ENCODE results near the gene ABCC1. TPM values are rescaled to one million over a fixed set of nuclear protein-coding genes. Genes with fewer than 3 reads are reported as not detected.

Gene ABCC1
- polyA plus RNA-seq, 1 experiment, result 69.7 TPM

- no peak for TF ChIP-seq CTCF (IDR thresholded peaks at IDR 0.05; ENCODE audit: low read depth, low read length)
- Histone ChIP-seq H3K27me3 (ENCODE audit: control insufficient read depth, insufficient read depth, low read length) (no peaks in the 10 kb centered on the region), H3K4me3 (ENCODE audit: low read depth, low read length) (no peak overlapping the region), H3K27ac (ENCODE audit: low read depth, low read length) (no peak overlapping the region), H3K9me3 (ENCODE audit: control insufficient read depth, insufficient read depth, low read length) (no peaks in the 10 kb centered on the region)
- DNase-seq (ENCODE audit: low read depth, low spot score), result no peak
- ChIA-PET POLR2A (no interaction called here), CTCF (no interaction called here)
These were observed 187.7 kb downstream of the ABCC1 start for GRCh38 chr16:16137110-16137509.

- no peaks in the 10 kb centered on the region for H3K27me3 ChIP-seq (ENCODE audit: control insufficient read depth, insufficient read depth, low read length)
- CTCF ChIA-PET, result interaction anchor here (0.6 kb wide), 2 partner anchors 10 to 450 kb away, joined by 4 to 7 read pairs; no protein-coding TSS in a partner anchor
- POLR2A ChIA-PET, result interaction anchor here (0.6 kb wide), 1 partner anchor 34 kb away, joined by 3 read pairs; no protein-coding TSS in a partner anchor
- TF ChIP-seq CTCF (IDR thresholded peaks at IDR 0.05; ENCODE audit: low read depth, low read length), result no peak
- H3K27ac ChIP-seq (ENCODE audit: low read depth, low read length), result no peak overlapping the region
- DNase-seq (ENCODE audit: low read depth, low spot score), result no peak
- H3K9me3 ChIP-seq (ENCODE audit: control insufficient read depth, insufficient read depth, low read length), result no peaks in the 10 kb centered on the region
- no peak overlapping the region for H3K4me3 ChIP-seq (ENCODE audit: low read depth, low read length)
These were observed 188.7 kb downstream of the ABCC1 start for GRCh38 chr16:16138034-16138635.

- POLR2A ChIA-PET, result no interaction called here
- no peaks in the 10 kb centered on the region for H3K27me3 ChIP-seq (ENCODE audit: control insufficient read depth, insufficient read depth, low read length)
- TF ChIP-seq CTCF (IDR thresholded peaks at IDR 0.05; ENCODE audit: low read depth, low read length), result no peak
- H3K9me3 ChIP-seq (ENCODE audit: control insufficient read depth, insufficient read depth, low read length), result no peaks in the 10 kb centered on the region
- DNase-seq (ENCODE audit: low read depth, low spot score), result no peak
- CTCF ChIA-PET, result no interaction called here
- H3K4me3 ChIP-seq (ENCODE audit: low read depth, low read length), result no peak overlapping the region
- H3K27ac ChIP-seq (ENCODE audit: low read depth, low read length), result no peak overlapping the region
These were observed 189.6 kb downstream of the ABCC1 start for GRCh38 chr16:16139061-16139460.

GRCh38 chr16:16139806-16140205 lies 190.4 kb downstream of the ABCC1 start:
- no peaks in the 10 kb centered on the region for H3K27me3 ChIP-seq (ENCODE audit: control insufficient read depth, insufficient read depth, low read length)
- no peak for TF ChIP-seq CTCF (IDR thresholded peaks at IDR 0.05; ENCODE audit: low read depth, low read length)
- DNase-seq (ENCODE audit: low read depth, low spot score), result no peak
- POLR2A ChIA-PET, result no interaction called here
- CTCF ChIA-PET, result no interaction called here
- H3K4me3 ChIP-seq (ENCODE audit: low read depth, low read length), result no peak overlapping the region
- no peak overlapping the region for H3K27ac ChIP-seq (ENCODE audit: low read depth, low read length)
- no peaks in the 10 kb centered on the region for H3K9me3 ChIP-seq (ENCODE audit: control insufficient read depth, insufficient read depth, low read length)

GRCh38 chr16:16140537-16140936 lies 191.1 kb downstream of the ABCC1 start:
- no peaks in the 10 kb centered on the region for H3K27me3 ChIP-seq (ENCODE audit: control insufficient read depth, insufficient read depth, low read length)
- no peak for DNase-seq (ENCODE audit: low read depth, low spot score)
- H3K27ac ChIP-seq (ENCODE audit: low read depth, low read length), result no peak overlapping the region
- CTCF ChIA-PET, result no interaction called here
- H3K4me3 ChIP-seq (ENCODE audit: low read depth, low read length), result no peak overlapping the region
- no peaks in the 10 kb centered on the region for H3K9me3 ChIP-seq (ENCODE audit: control insufficient read depth, insufficient read depth, low read length)
- POLR2A ChIA-PET, result no interaction called here
- no peak for TF ChIP-seq CTCF (IDR thresholded peaks at IDR 0.05; ENCODE audit: low read depth, low read length)

Measured in AG04450 (cell line).